Prostate gland (tissue), 2 donors: ENCODE measurements around the gene TMEM131. TPM values are rescaled to one million over a fixed set of nuclear protein-coding genes. Genes with fewer than 3 reads are reported as not detected.
"Not testable (repeated sequence)": the region's sequence is repeated elsewhere in the genome, so short reads cannot be mapped to it uniquely, and the experiment has no call there.

ENCODE experiments used
- DNase-seq: peaks from one replicate; pipeline ENCODE4 v3.0.0-alpha.2; 2019; ENCODE audit warnings: low spot score
- H3K27ac ChIP-seq, 2 donors: fragments of 200-600 bp; sonication (generic); 2 replicates each; pipeline ENCODE4 v1.5.1; 2017 to 2019
- H3K27me3 ChIP-seq: fragments of 200-600 bp; sonication (generic); replicated peaks from 2 replicates; pipeline ENCODE4 v1.5.1; 2019; ENCODE audit not compliant: insufficient read depth
- H3K36me3 ChIP-seq, 2 donors: fragments of 200-600 bp; sonication (generic); 1 replicate in 1 of 2; 2 replicates in 1 of 2; pipeline versions ENCODE4 v1.5.1 to v1.8.1; 2017 to 2019
- H3K4me1 ChIP-seq: fragments of 200-600 bp; sonication (generic); replicated peaks from 2 replicates; pipeline ENCODE4 v1.5.1; 2019
- H3K4me3 ChIP-seq, 2 donors: fragments of 200-600 bp; sonication (generic); 2 replicates each; pipeline ENCODE4 v1.5.1; 2017 to 2019
- H3K9me3 ChIP-seq: fragments of 200-600 bp; sonication (generic); 2 replicates; pipeline ENCODE4 v1.5.1; 2017
- CTCF ChIP-seq, 4 experiments: fragments of 200-600 bp in 2 of 4; fragments of 450-650 bp in 2 of 4; sonication (generic) in 2 of 4; IDR thresholded peaks; 1 replicate in 3 of 4; 2 replicates in 1 of 4; pipeline ENCODE4 v1.5.1; 2016 to 2019; ENCODE audit warnings: antibody characterized with exemption in 4 of 4, mild to moderate bottlenecking in 2 of 4, moderate library complexity in 2 of 4
- POLR2A ChIP-seq: fragments of 450-650 bp; IDR thresholded peaks from one replicate; pipeline ENCODE4 v1.6.1; 2016; ENCODE audit warnings: antibody characterized with exemption, mild to moderate bottlenecking
- POLR2AphosphoS5 ChIP-seq: sonication (generic); formaldehyde crosslinking; IDR thresholded peaks from one replicate; pipeline ENCODE4 v1.6.1; 2017; ENCODE audit warnings: antibody characterized with exemption
- WGBS: methylation state at CpG from one replicate; pipeline ENCODE4 v1.1.5; 2018; 5-methylcytosine and 5-hydroxymethylcytosine counted together
- intact Hi-C: fragments of 100-400 bp; cut with DNase I; formaldehyde crosslinking; loops from one replicate; pipeline ENCODE4 v1.14.2; 2022
- total RNA-seq, 2 donors: library from RNA; depleted of rRNA; stranded (reverse); fragments of >200 nt; gene quantifications; one replicate each; pipeline ENCODE4 v1.1.0, GENCODE V29; 2016

Gene TMEM131
- total RNA-seq, 2 donors from 2014 or later, result 40.6 to 42.0 TPM

DNA sequence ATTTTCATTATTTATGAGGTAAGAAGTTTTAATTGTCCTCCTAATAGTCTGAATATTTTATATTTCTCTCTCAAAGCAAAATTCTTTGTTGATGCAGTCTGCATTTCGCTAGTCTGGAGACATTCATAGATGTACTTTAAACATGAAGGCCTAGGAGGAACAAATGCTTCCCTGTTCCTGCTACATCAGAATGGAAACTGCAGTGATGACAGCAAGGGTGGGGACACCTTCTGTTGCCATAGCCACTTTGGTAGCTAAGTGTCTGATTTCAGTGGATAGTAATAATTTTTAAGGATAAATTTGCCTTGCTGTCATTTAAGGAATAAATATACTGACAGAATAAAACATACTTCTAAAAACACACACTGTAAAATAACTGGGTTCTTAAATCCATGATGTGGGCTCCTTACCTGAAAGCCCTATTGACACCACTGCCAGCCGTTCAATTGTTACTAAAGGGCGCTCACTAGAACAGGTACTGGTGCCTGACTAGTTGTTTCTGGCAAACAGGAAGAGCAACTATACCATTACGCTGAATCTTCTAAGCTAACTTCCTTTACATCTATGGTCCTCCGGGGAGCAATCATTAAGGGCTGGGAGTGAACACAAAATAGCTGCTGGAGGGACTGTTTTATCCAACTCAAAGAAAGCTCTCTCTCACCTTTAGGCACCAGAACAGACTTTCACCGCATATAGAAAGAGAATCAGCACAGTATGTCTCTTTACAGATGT lies 88.2 kb downstream of the TMEM131 start:
- no peak for TF ChIP-seq POLR2AphosphoS5
- TF ChIP-seq POLR2A, result no peak
- TF ChIP-seq CTCF (IDR thresholded peaks at IDR 0.05), result no peak
- intact Hi-C loops, result no loop called here
- no peak for DNase-seq
- H3K27ac ChIP-seq, result no peak overlapping the region
- no peaks in the 10 kb centered on the region for H3K27me3 ChIP-seq
- WGBS, result 72% methylated on average over 6 of the region's 6 CpGs
- no peaks in the 10 kb centered on the region for H3K36me3 ChIP-seq
- no peak overlapping the region for H3K4me3 ChIP-seq
- no peaks in the 10 kb centered on the region for H3K9me3 ChIP-seq
- no peaks in the 10 kb centered on the region for H3K4me1 ChIP-seq

GRCh38 chr2:97906307-97906706 lies 89.4 kb downstream of the TMEM131 start:
- TF ChIP-seq POLR2AphosphoS5, result no peak
- TF ChIP-seq POLR2A, result no peak
- TF ChIP-seq CTCF (IDR thresholded peaks at IDR 0.05), result no peak
- no peak overlapping the region for H3K27ac ChIP-seq
- intact Hi-C loops, result no loop called here
- no peaks in the 10 kb centered on the region for H3K27me3 ChIP-seq
- no peaks in the 10 kb centered on the region for H3K36me3 ChIP-seq
- no peak overlapping the region for H3K4me3 ChIP-seq
- no peaks in the 10 kb centered on the region for H3K9me3 ChIP-seq
- no peaks in the 10 kb centered on the region for H3K4me1 ChIP-seq
- DNase-seq, result no peak
- WGBS, result 17% methylated on average over 1 of the region's 1 CpG

GRCh38 chr2:97905294-97905693 lies 90.5 kb downstream of the TMEM131 start:
- Histone ChIP-seq H3K9me3 (no peaks in the 10 kb centered on the region), H3K36me3 (no peaks in the 10 kb centered on the region), H3K27me3 (no peaks in the 10 kb centered on the region), H3K4me1 (no peaks in the 10 kb centered on the region), H3K27ac (no peak overlapping the region), H3K4me3 (no peak overlapping the region)
- TF ChIP-seq CTCF (IDR thresholded peaks at IDR 0.05), result no peak
- TF ChIP-seq POLR2AphosphoS5, result no peak
- TF ChIP-seq POLR2A, result no peak
- 91% methylated on average over 1 of the region's 1 CpG for WGBS
- DNase-seq, result no peak
- intact Hi-C loops, result no loop called here

DNA sequence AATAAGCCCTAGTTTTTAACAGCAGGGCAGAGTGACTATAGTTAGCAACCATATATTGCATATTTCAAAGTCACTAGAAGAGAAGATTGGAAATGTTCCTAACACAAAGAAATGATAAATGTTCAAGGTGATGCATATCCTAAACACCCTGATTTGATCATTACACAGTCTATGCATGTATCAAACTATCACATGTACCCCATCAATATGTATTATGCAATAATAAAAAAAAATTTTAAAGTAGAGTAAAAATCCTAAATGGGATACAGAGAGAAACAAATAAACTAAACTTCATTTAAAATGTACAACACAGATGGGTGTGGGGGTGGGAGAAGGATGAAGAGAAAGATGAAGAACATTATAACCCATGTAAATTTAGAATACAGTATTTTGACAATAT lies 93.9 kb downstream of the TMEM131 start:
- H3K4me1 ChIP-seq, result no peaks in the 10 kb centered on the region
- no peak overlapping the region for H3K27ac ChIP-seq
- intact Hi-C loops, result no loop called here
- H3K36me3 ChIP-seq, result no peaks in the 10 kb centered on the region
- TF ChIP-seq CTCF (IDR thresholded peaks at IDR 0.05) (no peak), POLR2AphosphoS5 (no peak), POLR2A (no peak)
- no peak overlapping the region for H3K4me3 ChIP-seq
- H3K27me3 ChIP-seq, result no peaks in the 10 kb centered on the region
- no peak for DNase-seq
- no peaks in the 10 kb centered on the region for H3K9me3 ChIP-seq

DNA sequence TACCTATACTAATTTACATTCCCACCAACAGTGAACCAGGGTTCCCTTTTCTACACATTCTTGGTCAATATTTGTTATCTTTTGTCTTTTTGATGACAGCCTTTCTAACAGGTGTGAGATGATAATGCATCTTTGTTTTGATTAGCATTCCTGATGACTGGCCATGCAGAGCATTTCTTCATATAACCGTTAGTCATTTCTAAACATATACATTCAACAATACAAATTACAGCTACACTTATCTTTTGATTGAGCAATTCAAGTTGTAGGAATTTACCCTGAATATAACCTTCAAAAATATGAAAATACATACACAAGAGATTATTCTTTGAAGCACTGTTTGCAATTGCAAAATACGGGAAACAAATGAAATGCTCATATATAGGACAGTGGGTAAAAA lies 94.9 kb downstream of the TMEM131 start:
- no peak overlapping the region for H3K27ac ChIP-seq
- no peaks in the 10 kb centered on the region for H3K27me3 ChIP-seq
- no peak for DNase-seq
- H3K4me1 ChIP-seq, result no peaks in the 10 kb centered on the region
- H3K36me3 ChIP-seq, result no peaks in the 10 kb centered on the region
- no peaks in the 10 kb centered on the region for H3K9me3 ChIP-seq
- WGBS, result 66% methylated on average over 2 of the region's 2 CpGs
- H3K4me3 ChIP-seq, result no peak overlapping the region
- intact Hi-C loops, result no loop called here
- TF ChIP-seq CTCF (IDR thresholded peaks at IDR 0.05) (no peak), POLR2A (no peak), POLR2AphosphoS5 (no peak)

DNA sequence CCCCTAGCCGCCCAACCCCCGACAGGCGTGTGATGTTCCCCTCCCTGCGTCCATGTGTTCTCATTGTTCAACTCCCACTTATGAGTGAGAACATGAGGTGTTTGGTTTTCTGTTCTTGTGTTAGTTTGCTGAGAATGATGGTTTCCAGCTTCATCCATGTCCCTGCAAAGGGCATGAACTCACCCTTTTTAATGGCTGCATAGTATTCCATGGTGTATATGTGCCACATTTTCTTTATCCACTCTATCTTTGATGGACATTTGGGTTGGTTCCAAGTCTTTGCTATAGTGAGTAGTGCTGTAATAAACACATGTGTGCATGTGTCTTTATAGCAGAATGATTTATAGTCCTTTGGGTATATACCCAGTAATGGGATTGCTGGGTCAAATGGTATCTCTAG lies 102.7 kb downstream of the TMEM131 start:
- H3K36me3 ChIP-seq, DNase-seq, intact Hi-C loops, H3K4me3 ChIP-seq, H3K27ac ChIP-seq, H3K27me3 ChIP-seq, H3K4me1 ChIP-seq, H3K9me3 ChIP-seq: not testable (repeated sequence)
- WGBS, result 99% methylated on average over 4 of the region's 4 CpGs
